Activated naive CD8-positive, alpha-beta T cell treated with anti-CD3 and anti-CD28 coated beads, Interleukin-2, amount 50 U/mL, for 16 hours (primary cell): Measurements from ENCODE around the gene NCKAP1.
"Not testable (repeated sequence)": the region's sequence is repeated elsewhere in the genome, so short reads cannot be mapped to it uniquely, and the experiment has no call there.

Experiments
- DNase-seq: peaks from one replicate; pipeline ENCODE4 v3.0.0-alpha.2; 2020; ENCODE audit warnings: low read depth, low spot score

The NCKAP1 gene

DNA sequence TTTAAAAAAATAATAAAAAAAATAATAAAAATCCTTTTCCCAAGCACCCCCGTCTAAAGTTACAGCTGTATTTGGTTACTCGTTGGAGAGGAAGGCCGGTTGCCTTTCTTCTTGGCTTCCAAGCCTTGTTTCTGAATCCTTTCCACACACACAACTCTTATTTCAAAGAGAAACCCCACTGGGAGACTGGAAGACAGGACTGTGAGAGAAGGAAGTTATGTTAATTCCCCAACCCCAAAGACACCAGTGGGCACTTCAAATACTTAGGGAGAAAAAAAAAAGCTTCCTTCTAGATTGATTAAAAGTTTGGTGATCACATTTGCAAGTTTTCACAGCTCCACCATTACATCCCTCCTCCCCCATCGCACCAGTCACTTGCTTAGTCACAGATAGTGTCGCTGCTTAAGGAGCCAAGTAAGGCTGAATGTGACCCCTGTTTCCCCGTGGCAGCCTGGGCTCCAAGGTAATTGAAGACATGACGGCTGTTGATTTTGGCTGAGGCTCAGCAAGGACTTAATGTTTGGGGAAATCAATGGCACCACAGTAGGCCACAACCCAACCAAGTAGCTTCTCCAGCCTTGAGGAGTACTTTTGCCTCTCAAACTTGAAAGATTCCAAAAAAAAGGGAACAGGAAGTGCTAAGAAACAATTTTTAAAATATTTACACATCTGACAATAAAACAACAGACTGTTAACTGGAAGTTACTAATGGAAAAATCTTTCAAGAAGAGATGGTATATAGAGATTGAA lies 131.0 kb downstream of the NCKAP1 start:
- no peak for DNase-seq

DNA sequence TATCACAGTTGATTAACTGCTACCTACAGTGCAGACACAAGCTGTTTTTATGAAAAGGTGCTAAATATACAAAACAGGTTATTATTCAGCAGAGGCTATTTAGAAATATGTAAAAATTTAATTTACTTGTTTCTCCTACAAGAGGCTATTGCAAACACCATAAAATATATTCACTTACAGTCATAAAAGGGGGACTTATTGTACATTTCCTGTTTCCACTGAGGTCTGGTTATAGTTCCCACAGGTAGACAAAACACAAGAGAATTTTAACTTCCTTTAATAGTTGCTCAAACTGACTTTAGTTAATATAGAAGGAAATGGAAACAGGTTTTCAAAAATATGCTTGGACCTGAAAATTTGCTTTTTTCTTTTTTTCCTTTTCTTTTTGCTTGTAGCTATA lies 131.8 kb downstream of the NCKAP1 start:
- no peak for DNase-seq

DNA sequence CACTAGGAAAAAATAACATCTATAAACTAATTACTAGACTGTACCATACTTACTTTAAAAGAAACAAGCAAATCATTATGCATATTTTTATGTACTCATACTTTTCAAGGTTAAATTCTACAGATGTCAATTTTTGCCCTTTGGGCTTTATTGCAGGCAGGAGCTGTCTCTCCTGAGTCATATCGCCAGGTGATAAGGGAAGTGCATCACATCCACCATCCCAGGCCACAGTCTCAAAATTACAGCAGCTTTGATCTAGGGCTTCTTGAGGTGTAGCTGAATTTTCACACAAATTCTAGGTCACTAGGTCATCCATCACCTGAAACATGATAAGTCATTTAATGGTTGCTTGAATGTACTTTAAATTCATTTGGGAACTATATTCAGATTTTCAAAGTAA lies 133.4 kb downstream of the NCKAP1 start:
- DNase-seq, result no peak

DNA sequence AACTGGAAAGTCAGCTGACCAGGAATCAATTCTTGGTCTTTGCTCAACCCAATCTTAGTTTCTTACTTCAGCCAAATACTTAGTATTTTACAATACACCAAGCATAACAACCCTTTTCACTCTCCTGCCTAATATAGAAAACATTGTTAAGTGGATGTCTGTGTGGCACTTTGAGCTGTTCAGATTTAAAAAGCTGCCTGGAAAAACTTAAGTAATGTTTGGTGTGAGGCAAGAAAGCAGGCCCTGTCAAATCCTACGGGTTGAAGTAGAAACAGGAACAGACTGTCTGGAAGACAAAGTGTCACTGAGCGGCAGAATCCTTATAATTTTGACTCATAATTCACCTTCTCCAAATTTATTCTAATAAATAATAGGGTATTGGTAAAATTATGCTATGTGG lies 134.7 kb downstream of the NCKAP1 start:
- DNase-seq, result no peak

DNA sequence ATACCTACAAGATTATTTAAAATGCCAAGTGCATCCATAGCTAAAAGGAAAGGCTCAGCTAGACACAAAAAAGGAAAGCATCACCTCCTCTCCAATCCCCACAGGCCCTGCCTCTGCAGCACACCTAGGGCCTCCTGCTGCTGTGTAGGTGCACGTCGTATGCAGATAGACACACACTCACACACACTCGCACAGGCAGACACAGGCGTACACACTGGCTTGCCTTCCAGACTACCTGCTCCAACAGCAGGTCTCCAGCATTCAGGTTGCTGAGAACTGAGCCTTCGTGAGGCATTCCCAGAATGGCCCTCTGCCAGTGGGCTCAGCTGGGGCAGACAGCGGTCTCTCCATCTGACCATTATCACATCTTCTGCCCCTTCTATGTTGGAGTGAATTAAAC lies 136.5 kb downstream of the NCKAP1 start:
- DNase-seq, result no peak

DNA sequence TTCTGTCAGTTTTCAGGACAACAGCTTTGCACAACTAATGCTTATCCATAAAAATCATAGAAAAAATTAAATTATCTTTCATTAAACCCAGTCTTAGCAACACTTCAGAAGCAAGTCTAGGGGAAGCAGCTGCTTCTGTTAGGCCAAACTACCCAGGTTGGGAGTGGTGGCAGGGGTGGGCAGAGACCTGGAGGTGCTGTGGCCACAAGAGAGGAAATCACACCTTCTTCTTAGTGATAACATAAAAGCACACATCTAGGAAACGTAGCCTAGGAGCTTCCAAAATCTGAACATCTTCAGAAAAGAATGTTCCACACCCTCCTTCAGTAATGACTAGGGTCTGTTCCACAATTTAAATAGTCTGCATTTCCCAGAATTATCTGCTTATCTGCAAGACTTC lies 139.5 kb downstream of the NCKAP1 start:
- DNase-seq, result no peak

DNA sequence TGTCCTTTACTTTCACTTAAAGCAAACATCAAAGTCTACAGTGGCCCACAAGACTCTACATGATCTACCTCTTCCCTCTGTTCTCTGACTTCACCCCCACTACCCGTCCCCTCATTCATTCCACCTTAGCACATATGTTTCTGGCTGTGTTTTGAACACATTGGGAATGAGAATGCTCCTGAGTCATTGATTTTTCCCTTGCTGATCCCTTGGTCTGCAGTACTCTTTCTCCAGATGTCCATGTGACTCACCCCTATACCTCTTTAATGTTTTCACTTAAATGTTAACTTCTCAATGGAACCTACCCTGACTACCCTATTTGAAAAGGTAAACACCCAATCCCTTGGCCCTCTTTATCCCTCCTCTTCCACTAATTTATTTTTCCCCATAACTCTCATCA lies 141.1 kb downstream of the NCKAP1 start:
- no peak for DNase-seq

DNA sequence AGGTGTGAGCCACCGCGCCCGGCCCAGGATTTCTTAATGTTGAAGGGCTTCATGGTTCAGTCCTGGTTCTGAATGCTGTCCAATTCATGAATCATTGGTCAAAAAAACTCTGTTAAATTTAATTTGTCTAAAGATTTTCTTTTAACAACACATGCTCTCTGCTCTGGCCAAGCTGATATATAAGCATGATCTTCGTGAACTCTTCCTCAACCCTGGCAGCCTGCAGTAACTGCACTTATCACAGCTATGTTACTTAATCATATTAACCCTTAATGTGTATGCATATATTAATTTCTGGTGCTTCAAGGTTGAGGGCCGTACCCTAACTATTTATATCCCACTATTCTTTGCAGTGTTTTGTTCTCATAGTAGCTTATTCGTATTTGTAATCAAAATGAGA lies 142.5 kb downstream of the NCKAP1 start:
- no peak for DNase-seq

DNA sequence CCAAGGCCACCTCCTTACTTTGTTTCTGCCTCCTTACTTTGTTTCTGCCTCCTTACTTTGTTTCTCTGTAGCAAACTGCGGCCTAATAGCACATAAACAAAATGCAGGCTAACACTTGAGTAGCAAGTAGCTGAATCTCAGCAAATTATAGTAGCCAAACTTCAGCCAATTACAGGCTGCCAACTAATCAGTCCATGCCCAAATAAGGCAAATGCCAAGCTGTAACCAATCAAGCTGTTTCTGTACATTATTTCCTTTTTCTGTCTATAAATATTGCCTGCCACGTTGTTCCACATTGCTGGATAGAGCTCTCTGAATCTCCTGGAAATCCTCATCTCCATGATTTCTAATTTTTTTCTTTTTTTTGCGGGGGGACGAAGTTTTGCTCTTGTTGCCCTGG lies 143.1 kb downstream of the NCKAP1 start:
- no peak for DNase-seq

DNA sequence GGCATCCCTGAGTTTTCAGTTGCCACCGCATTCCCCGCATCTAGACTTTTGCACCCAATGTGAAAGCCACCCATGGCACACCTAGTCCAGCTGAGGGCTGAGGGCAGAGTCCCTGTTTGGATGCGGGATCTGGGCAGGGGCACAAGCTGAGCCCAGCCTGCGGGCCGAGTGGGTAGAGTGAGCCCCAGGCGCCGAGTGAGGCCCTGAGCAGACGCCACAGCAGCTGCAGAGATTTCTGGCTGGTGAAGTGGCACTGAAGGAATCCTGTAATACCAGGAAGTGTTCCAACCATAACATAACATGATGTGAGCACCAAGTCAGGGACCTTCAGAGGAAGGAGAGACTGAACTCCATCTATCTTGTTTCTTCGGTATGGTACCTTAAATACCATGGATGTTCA lies 144.1 kb downstream of the NCKAP1 start:
- no peak for DNase-seq

DNA sequence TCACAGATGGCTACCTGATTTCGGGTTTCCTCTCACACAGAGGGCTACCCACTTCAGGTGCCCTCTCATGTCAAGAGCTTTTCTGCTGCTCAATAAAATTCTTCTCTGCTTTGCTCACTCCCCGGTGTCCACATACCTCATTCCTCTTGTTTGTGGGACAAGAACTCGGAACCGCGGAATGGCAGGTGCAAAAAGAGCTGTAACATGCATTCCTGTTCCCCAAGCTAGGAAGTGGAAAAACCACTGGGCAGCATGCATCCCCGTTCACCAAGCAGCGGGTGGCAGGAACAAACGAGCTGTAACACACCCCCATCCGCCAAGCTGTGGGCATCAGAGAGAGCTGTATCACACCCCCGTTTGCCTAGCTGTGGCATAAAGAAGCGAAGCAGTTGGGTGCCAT lies 144.6 kb downstream of the NCKAP1 start:
- DNase-seq, result no peak

DNA sequence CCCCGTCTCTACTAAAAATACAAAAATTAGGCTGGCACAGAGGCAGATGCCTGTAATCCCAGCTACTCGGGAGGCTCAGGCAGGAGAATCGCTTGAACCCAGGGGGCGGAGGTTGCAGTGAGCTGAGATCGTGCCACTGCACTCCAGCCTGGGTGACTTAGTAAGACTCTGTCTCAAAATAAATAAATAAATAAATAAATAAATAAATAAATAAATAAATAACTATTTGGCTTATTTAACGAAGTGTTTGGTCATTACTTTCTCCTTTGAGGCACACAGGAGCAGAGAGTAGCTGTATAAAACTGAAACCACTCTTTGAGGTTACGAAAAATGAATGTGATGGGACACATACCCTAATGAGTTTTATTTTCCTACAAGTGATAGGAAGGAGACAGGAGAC lies 145.2 kb downstream of the NCKAP1 start:
- DNase-seq, result not testable (repeated sequence)

DNA sequence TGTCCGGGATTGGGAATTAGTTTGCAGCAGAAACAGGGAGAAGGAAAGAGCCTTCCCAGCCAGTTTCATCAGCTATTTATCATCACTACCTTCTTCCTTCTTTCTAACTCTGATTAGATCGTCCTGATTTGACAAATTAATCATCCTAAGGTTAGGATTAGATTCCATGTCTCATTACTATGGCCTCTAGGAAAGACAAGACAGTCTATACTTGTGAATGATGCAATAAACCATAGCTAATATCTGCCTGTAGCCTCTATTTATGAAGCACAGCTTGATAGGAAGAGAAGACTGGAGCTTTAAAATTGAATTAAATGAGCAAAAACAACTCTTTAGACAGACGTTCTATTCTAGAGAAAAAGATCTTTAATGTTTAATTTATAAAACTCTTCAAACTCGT lies 146.6 kb downstream of the NCKAP1 start:
- DNase-seq, result no peak

DNA sequence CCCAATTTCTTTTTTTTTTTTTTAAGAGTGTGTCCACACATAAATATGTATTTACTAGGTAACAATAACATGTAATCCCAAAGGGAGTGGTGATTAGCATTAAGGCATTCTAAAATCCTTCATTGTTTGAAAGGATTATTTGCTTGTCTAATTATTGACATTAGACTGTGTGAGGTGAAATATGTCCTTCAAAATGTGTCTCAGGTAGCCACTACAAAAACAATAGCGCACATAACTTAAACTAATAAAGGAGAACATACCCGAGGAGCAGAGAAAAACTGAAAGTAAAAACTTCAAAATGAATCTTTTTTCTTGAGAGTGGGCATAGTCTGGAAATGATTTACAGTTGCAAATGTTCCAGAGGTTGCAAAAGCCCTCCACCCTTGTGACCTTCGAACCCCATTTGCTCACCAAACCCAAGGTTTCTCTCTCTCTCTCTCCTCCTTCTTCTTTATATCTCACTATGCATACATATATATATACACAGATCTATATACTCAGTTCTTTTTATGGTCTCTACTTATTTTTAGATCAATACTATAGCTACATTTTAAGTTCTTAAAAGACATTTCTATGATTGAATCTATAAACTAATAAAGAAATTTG lies 147.4 kb downstream of the NCKAP1 start:
- DNase-seq, result no peak

DNA sequence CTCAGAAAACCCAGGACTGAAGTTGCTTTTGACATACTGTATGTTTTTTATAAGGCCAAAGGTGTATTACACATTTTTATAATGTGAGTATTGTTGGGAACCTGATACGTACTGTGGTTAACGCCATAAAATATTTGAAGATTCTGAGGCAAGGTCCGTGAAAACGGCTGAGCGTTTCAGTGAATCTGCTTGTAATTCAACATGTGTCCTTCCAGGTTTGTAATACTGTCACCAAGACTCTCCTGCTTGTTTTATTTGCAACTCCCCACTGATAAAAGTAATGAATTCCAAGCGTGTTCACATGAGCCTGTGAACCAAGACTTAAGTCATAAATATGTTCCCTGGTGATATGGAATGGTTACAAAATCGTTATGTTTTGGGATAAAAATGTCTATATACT lies 148.0 kb downstream of the NCKAP1 start:
- no peak for DNase-seq

DNA sequence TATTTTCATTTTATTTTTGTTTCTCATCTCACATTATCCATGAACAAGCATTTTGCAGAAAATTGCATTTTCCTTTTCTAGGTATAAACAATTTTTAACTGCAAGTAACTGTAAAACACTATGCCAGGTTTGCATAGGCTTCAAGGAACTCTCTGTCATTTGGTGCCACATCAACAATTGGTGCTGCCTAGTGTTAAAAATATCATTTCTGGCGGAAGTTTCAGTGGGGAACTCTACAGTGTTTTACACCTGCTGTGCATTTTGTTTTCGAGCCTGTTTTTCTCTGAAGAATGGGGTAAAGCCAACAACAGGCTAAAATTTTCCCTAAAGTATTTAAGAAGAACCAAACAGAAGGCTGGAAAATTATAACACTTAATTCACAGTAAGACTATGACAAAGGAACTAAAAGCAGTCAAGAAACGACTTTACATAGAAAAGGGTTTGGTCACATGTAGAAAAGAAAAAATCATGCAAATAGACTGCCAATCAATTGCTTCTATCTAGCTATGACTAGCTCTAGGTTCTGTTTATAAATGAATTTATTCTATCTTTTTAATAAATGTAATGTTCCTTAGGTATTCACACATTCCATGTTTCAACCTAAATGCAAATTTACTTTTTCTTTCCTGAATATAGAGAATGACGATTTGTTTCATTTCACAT lies 150.4 kb downstream of the NCKAP1 start:
- no peak for DNase-seq

DNA sequence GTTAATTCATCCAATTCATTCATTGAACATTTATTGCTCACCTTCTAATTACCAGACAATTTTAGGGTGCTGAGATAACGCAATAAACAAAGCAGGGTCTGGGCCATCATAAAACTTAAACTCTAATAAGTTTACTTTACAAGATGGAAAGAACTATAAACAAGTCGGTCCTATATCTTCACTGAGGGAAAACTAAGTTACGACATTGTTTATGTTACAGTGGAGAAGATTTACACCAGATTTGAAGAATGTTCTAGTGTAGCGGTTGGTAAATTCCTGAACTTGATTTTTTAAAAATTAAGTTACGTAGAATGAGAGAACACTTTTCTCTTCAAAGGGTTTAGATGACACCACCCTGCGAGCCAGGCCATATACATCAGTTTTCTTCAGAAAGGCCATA lies 151.2 kb downstream of the NCKAP1 start:
- no peak for DNase-seq

DNA sequence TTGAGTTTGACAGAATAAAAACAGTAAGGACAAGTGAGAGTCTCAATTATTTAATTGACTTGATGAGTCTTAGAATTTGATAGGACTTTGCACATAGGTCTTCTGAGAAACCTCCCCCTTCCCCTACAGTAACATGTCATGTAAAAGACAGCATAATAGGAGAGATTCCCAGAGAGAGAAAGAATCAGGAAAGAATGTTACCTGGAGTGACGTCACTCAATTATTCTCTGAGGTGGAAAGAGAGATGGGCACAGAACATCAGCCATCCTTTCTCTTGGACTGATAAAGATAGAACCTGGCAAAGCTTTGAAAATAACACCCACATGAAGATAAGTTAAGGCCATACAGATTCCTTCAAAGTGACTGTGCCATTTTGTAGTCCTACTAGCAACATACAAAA lies 152.5 kb downstream of the NCKAP1 start:
- DNase-seq, result no peak

DNA sequence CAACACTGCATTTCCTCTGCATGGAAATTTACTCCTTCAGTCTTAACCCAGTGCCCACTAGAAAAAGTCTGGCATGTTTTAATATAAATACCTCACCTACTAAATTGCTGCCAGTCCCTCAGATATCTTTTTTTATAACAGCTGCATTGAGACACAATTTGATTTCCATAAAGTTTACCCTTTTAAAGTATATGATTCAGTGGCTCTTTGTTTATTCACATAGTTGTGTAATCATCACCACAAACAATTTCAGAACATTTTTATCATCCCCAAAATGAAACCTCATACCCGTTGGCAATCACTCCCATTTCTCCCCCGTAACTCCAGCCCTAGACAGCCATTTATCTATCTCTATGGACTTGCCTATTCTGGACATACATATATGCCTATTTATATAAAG lies 154.8 kb downstream of the NCKAP1 start:
- no peak for DNase-seq

DNA sequence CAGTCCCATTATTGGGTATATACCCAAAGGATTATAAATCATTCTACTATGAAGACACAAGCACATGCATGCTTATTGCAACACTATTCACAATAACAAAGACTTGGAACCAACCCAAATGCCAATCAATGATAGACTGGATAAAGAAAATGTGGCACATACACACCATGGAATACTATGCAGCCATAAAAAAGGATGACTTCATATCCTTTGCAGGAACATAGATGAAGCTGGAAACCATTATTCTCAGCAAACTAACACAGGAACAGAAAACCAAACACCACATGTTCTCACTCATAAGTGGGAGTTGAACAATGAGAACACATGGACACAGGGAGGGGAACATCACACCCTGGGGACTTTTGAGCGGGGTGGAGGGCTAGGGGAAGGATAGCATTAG lies 158.2 kb downstream of the NCKAP1 start:
- not testable (repeated sequence) for DNase-seq

DNA sequence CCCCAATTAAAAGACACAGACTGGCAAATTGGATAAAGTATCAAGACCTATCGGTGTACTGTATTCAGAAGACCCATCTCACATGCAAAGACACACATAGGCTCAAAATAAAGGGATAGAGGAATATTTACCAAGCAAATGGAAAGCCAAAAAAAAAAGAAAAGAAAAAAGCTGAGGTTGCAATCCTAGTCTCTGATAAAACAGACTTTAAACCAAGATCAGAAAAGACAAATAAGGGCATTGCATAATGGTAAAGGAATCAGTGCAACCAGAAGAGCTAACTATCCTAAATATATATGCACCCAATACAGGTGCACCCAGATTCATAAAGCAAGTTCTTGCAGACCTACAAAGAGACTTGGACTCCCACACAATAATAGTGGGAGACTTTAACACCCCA lies 161.6 kb downstream of the NCKAP1 start:
- DNase-seq, result not testable (repeated sequence)

DNA sequence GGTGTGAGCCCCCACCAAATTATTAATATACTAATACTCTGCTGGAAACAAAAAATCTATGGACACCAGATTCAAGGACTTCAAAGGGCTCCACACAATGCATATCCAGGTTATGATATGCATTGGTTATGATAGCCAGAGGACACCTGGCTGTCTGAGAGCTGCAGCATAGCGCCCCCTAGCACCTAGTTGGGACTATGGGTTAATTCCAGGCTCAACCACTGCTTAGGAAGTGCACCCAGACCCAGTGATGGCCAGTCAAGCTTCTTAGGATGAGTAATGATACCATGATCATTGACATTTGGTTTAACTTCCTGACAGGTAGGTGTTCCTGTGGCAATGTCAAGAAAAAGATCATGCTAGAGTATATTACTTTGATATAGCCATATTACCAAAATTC lies 168.0 kb downstream of the NCKAP1 start:
- DNase-seq, result no peak
